GM21723 (cell line): Measurements from ENCODE around the gene NAPSA.
"Not testable (repeated sequence)": the region's sequence is repeated elsewhere in the genome, so short reads cannot be mapped to it uniquely, and the experiment has no call there.

Experiments used
- ATAC-seq: cut with Tn5 transposase; IDR thresholded peaks from one replicate; pipeline ENCODE4 v1.9.1; 2021; ENCODE audit warnings: mild to moderate bottlenecking, moderate library complexity; ENCODE audit not compliant: unreplicated experiment

The NAPSA gene

DNA sequence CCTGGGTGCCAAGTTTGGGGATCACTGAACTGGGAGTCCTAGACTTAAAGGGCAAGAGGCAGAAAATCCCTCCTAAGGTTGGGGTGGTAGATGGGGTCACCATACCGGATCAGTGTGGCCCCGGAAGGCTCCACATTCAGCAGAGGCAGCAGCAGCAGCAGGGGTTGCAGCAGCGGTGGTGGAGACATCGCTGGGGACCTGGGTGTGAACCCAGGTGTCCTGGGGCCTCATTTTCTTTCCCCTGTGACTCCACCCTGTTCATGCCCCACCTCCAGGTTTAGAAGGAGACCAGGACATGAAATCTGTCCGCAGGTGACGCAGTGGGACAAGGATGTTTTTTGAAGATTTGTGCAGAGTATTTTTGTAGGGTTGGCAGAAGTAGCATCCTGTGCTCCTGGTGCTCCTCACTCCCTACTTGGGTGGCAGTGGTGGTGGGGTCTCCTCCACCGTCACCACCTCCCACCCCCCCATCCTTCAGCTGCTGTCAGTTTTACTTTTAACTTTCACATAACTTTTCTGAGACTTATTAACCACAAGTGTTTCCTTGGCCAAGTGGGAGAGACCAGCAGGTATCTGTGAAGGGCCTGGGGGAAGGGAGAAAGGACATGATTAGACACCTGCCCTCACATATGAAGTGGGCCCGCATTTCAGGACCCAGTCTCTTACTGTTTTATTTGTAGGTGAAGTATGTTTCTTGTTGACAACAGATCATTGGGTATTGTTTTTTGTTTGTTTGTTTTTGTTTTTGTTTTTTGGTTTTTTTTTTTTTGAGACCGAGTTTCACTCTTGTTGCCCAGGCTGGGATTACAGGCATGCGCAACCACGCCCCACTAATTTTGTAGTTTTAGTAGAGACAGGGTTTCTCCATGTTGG lies at the start of gene NAPSA:
NAPSA (minus strand) TSS at position 206 of the 873 bp plus-strand sequence; CDS start at position 188, 18 bp downstream.
- ATAC-seq, result no peak

DNA sequence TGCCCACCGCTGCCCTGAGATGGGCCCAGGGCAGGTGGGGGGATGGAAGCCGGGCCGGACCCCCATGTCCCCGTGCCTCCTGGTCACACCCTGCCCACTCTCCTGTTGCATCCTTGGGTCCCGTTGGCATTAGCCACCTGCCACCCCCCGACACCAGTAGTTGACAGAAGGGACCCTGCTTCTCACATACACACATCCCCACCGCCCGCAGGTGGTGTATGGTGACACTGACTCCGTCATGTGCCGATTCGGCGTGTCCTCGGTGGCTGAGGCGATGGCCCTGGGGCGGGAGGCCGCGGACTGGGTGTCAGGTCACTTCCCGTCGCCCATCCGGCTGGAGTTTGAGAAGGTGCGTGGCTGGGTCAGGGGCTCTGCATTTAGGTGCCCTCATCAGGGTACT lies 48.1 kb upstream of the NAPSA start:
- no peak for ATAC-seq

DNA sequence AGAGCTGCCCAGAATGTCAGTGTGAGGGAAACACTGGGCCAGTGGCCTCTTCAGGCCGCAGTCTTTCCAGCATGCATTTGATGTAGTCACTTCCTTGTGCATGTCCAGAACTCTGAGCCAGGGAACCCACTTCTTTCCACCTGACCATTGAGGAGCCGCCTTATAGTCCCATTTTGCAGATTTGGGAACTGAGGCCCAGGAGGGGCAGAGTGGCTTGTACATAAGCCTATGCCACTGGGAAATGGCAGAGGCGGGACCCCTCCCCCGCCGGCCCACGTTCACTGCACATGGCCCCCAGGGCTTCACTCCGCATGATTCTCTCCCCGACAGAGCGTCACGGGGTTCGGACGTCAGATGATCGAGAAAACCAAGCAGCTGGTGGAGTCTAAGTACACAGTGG lies 47.7 kb upstream of the NAPSA start:
- no peak for ATAC-seq

DNA sequence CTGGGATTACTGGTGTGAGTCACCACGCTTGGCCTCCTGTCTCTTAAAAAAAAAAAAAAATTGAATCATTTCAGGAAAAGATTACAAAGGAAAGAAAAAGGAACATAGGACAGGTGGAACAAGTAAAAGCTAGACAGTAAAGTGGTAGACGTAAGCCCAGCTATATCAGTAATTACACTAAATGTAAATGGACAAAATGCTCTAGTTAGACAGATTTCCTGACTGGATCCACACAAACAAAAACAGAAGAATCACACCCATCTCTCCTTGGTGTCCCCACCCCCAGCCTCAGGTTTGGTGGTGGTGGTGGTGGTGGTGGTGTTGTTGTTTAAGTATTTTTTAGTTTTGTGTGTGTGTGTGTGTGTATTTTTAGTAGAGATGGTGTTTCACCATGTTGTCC lies 47.0 kb upstream of the NAPSA start:
- ATAC-seq, result no peak

DNA sequence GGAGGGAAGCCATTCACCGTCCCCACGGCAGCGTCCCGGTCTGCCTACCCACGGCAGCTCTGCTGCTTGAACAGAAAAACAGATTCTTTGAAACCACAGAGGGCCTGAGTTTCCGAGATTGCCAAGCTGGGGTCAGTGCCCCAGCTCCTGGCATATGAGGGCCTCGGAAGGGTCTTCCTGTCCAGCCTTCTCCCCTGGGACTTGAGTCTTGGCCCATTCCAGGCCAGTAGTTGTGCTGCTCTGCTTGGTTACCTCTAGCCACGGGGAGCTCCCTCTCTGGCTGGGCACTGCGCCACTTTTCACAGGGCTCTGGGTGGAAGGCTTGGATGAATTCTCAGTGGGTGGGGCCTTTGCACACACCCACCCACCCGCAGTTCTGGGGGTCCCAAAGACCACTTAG lies 44.7 kb upstream of the NAPSA start:
- ATAC-seq, result no peak

DNA sequence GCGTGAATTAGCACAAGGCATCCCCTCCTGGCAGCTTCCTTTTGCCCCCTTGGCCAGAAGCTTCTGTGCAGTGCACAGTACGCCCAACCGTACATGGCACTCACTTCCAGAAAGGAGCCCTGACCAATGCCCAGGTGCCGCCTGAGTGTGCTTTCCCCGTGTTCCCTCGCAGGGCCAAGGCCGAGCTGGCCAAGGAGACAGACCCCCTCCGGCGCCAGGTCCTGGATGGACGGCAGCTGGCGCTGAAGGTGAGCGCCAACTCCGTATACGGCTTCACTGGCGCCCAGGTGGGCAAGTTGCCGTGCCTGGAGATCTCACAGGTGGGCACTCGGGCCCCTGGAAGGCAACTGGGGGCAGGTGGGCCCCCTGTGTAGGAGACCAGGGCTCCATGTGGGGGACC lies 43.9 kb upstream of the NAPSA start:
- ATAC-seq, result no peak

DNA sequence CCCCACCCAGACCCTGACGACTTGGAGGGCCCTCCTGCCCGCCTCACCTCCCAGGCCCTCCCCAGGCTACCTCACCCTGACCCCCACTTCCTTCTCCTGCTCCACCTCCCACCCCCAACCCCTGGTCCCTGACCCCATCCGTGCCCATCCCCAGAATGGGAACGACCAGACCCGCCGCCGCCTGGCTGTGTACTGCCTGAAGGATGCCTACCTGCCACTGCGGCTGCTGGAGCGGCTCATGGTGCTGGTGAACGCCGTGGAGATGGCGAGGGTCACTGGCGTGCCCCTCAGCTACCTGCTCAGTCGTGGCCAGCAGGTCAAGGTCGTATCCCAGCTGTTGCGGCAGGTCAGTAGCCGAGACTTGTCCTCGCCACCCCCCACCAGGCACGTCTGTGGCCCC lies 41.4 kb upstream of the NAPSA start:
- no peak for ATAC-seq

DNA sequence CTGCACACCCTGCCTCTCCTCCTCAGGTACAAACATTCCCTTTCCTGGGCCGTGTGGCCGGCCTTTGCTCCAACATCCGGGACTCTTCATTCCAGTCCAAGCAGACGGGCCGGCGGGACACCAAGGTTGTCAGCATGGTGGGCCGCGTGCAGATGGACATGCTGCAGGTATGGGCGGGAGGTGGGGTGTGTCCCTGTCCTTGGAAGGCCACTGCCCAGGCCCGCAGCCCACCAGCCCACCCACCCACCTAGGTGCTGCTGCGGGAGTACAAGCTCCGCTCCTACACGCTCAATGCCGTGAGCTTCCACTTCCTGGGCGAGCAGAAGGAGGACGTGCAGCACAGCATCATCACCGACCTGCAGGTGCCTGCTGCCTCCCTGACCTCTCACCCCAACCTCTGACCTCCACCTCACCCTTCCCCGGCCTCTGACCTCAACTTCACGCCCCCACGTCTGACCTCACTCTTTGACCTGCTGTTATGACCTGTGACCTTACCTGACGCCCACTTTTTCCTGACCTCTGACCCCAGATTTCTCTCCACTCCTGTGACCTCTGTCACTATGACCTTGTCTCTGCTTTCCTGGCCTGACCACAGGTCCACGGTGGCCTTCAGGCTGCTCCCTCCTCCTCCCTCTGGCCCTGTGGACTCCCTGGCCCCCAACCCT lies 40.8 kb upstream of the NAPSA start:
- ATAC-seq, result no peak

DNA sequence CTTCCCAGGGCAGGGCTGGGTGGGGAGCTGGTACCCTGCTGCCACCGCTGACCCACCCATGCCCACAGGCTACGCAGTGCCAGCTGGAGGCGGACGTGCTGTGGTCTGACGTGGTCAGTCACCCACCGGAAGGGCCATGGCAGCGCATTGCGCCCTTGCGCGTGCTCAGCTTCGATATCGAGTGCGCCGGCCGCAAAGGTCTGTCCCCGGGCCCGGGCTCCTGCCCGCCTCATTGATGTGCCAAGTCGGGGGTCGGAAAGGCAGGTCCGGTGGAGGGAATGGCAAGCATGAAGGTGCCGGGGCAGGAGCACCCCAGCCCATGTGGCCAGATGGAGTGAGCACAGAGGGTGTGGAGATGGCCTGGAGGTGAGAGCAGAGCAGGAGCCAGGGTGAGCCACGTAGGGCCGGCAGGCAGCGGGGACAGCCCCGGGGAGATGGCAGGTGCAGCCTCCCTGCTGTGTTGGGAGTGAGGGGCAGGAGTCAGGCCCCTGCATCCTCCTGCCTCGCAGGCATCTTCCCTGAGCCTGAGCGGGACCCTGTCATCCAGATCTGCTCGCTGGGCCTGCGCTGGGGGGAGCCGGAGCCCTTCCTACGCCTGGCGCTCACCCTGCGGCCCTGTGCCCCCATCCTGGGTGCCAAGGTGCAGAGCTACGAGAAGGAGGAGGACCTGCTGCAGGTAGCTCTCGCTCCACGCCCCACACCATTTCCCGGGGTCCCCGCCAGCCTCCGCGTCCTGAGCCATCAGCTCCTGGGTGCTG lies 37.3 kb upstream of the NAPSA start:
- ATAC-seq, result no peak

DNA sequence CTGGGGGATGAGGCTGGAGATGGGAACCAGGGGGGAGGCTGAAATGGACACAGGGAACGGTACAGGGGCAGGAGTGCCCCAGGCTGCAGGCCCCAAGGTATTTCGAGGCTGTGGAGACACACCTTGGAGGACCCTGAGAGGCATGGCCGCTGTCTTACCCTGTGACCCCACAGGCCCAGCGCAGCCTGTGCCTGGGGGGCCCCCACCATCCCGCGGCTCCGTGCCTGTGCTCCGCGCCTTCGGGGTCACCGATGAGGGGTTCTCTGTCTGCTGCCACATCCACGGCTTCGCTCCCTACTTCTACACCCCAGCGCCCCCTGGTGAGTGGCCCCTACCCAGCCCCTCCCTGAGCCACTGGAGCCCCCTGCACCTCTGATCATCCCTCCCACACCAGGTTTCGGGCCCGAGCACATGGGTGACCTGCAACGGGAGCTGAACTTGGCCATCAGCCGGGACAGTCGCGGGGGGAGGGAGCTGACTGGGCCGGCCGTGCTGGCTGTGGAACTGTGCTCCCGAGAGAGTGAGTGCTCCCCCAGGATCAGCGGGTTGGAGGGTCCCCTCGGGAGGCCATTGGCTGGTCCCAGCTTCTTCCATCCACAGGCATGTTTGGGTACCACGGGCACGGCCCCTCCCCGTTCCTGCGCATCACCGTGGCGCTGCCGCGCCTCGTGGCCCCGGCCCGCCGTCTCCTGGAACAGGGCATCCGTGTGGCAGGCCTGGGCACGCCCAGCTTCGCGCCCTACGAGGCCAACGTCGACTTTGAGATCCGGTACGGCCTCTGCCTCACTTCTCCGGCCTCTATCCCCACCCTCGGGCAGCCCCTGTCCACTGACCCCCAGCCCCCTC lies 36.4 kb upstream of the NAPSA start:
- no peak for ATAC-seq

DNA sequence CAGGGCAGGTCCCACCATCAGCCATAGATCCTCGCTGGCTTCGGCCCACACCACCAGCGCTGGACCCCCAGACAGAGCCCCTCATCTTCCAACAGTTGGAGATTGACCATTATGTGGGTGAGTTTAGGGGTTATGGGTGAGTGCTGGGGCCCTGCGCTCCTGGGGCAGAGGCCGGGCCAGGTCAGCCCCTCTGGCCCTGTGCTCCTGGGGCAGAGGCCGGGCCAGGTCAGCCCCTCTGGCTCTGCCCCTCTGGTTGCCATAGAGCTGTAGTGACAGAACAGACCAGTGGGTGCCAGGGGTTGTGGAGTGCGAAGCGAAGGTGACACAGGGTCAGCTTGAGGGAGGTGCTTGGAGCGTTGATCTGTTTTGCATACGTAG lies 33.9 kb upstream of the NAPSA start:
- no peak for ATAC-seq

DNA sequence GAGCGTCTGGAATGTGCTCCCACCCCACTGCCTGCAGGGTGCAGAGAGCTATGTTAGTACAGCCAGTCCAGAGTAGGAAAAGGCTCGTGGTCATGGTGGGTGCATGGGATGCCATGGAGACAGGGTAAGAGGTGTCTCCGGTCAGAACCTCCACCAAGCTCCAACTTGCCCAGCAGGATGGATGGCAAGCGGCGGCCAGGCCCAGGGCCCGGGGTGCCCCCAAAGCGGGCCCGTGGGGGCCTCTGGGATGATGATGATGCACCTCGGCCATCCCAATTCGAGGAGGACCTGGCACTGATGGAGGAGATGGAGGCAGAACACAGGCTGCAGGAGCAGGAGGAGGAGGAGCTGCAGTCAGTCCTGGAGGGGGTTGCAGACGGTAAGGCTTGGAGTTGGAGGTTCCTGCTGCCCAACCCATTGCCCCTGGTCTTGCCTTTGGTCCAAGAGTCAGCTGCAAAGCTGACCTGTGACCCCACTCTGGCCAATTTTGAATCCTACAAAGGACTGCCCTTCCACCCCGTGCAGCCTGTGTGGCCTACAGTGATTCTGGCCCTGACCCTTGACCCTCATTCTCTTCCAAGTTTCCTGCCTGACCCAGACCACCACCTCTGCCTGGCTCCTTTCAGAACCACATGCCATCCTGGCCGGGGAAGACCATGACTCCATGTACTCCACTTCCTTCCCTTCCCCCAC lies 33.4 kb upstream of the NAPSA start:
- ATAC-seq, result no peak

DNA sequence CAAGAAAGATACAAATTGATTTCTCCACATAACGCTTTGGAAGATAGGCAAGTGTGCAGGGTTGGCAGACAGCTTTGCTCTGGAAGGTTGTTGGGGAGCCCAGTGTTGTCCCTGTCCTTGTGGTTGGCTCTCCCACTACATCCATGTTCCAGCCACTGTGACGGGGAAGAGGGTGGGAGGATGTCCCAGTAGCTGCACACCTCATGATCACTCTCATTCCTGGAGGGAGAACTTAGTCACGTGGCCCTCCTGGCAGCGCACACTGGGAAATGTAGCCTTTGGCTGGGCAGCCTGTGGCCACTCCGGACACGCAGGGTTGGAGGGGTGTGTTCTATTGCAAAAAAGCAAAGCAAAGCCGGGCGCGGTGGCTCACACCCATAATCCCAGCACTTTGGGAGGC lies 28.6 kb upstream of the NAPSA start:
- ATAC-seq, result no peak

DNA sequence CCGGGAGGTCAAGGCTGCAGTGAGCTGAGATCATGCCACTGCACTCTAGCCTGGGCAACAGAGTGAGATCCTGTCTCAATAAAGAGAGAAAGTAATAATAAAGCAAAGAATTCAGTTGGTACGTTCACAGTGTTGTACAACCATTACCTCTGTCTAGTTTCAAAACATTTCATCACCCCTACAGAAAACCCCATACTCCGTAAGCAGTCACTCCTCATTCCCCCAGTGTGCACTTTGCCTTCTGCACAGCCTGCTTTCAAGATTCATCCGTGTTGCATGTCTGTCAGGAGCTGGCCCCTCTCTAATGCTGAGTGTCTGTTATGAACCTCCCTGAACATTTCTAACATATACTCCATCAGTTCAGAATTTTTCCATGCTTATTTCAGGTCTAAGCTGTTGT lies 28.1 kb upstream of the NAPSA start:
- ATAC-seq, result no peak

DNA sequence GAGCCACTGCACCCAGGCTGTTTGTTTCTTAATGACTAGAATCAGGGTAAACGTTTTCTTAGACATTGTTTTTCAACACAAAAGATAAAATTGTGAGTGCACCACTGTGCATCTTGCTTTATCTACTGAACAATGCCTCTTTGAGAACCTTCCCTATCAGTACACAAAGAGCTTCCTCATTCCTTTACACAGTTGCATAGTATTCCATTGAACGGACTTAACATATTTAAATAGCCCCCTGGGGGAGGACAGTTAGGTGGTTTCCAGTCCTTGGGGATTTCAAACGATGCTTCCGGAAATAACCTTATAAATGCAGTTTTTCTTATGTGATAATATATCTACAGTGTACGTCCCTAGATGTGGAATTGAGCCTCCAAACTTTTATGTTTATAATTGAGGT lies 27.3 kb upstream of the NAPSA start:
- no peak for ATAC-seq

DNA sequence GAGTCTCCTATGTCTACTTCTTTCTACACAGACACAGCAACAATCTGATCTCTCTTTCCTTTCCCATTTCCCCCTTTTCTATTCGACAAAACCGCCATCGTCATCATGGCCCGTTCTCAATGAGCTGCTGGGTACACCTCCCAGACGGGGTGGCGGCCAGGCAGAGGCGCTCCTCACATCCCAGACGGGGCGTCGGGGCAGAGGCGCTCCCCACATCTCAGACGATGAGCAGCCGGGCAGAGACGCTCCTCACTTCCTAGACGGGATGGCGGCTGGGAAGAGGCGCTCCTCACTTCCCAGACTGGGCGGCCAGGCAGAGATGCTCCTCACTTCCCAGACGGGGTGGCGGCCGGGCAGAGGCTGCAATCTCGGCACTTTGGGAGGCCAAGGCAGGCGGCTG lies 25.5 kb upstream of the NAPSA start:
- ATAC-seq, result not testable (repeated sequence)

DNA sequence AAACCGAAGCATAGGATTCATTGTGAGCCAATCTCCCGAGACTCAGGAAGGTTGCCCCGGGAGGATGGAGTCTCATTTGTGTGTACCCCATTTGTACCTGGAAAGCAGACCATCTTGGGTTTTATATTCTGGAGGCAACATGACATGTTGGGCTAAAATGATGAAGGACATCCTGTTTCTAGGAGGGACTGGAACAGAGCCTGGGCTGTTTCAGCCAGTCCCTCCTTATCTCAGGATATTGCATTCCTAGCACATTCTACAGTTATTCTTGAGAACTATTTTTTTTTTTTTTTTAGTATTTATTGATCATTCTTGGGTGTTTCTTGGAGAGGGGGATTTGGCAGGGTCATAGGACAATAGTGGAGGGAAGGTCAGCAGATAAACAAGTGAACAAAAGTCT lies 24.9 kb upstream of the NAPSA start:
- not testable (repeated sequence) for ATAC-seq

DNA sequence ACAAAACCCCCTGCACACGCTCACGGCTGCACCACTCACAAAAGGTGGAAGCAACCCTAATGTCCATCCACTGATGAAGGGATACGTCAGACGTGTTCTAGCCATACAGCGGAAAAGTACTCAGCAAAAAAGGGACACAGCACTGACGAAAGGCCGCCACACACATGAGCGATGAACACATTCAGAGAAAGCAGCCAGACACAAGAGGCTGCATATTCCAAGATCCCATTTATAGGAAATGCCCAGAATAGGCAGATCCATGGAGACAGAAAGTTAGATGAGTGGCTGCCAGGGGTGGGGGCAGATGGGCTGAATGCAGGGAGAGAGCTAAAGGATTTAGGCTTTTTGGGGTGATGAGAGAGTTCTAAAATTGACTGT lies 22.4 kb upstream of the NAPSA start:
- ATAC-seq, result no peak

DNA sequence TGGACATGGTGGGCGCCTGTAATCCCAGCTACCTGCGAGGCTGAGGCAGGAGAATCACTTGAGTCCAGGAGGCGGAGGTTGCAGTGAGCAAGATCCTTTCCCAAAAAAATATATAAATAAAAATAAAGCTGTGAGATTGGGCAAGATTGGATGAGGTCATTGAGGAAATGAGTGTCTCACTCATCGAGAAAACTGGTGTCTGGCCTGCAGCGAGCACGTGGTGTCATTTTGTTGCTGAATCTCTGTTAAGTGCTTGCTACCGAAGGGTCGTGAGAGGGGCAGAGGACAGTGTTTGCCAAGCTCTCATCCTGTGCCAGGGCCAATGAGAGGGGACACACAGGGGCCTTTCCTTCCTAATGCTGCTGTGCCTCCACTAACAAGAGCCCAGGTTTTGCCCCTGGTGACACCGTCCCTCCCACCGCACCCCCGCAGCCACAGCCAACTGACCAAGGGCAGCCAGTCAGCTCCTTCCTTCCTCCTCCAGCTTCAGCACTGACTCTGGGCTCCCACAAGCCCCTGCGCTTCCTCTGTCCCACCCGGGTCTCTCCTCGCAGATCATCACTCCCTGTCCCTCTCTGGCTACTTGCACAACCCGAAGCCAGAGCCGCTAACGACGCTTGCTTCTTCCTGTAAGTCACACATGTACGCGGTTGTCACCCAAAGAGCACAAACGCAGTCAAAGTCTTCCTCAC lies 21.9 kb upstream of the NAPSA start:
- ATAC-seq, result no peak
